NOMO-1 treated with DMSO at 0.1 percent for 48 hours (cell line): ENCODE measurements around the gene ALKBH1.

Experiments
- DNase-seq: peaks from one replicate; lab custom pipeline; 2025; ENCODE audit not compliant: unreplicated experiment; lab: John Stamatoyannopoulos, UW

Gene ALKBH1

GRCh38 chr14:77625360-77625759, 82.5 kb downstream of the ALKBH1 start:
- DNase-seq = no peak

- DNase-seq = no peak
Measured at GRCh38 chr14:77623201-77623600, 84.6 kb downstream of the ALKBH1 start.
